ENCODE data around the gene CHMP3.

The CHMP3 gene

GRCh38 chr2:86453836-86454235 is 109.4 kb downstream of the CHMP3 start:
- Histone ChIP-seq H3K4me1 (ENCODE audit: control insufficient read depth, insufficient read depth, low read length) (no peaks in the 10 kb centered on the region), H3K9me3 (ENCODE audit: control insufficient read depth, insufficient read depth, low read length) (no peaks in the 10 kb centered on the region)

More at GRCh38 chr2:86453836-86454235, 109.4 kb downstream of the CHMP3 start:
- H3K9ac ChIP-seq (ENCODE audit: low read depth, low read length) = no peak overlapping the region
- no peaks in the 10 kb centered on the region for H3K27me3 ChIP-seq (ENCODE audit: control insufficient read depth, insufficient read depth, low read length)
- H3K36me3 ChIP-seq (ENCODE audit: control insufficient read depth, insufficient read depth, low read length) = no peaks in the 10 kb centered on the region
- H3K4me3 ChIP-seq (ENCODE audit: low read depth, low read length) = no peak overlapping the region

Measured in iPS-15b (cell line).